HG02884 (cell line): ENCODE results near the gene APOBEC3A.
"Not testable (repeated sequence)": the region's sequence is repeated elsewhere in the genome, so short reads cannot be mapped to it uniquely, and the experiment has no call there.

Source experiments
- ATAC-seq: cut with Tn5 transposase; IDR thresholded peaks from one replicate; pipeline ENCODE4 v1.9.1; 2021; ENCODE audit warnings: mild to moderate bottlenecking, moderate library complexity; ENCODE audit not compliant: unreplicated experiment

Gene APOBEC3A

GRCh38 chr22:38957808-38958650, 620 bp downstream of the APOBEC3A start:
- no peak for ATAC-seq

- not testable (repeated sequence) for ATAC-seq
Observed at GRCh38 chr22:38958651-38958943, 1.2 kb downstream of the APOBEC3A start.

- no peak for ATAC-seq
Observed at GRCh38 chr22:38959590-38959989, 2.2 kb downstream of the APOBEC3A start.

GRCh38 chr22:38960673-38961072, 3.3 kb downstream of the APOBEC3A start:
- not testable (repeated sequence) for ATAC-seq

- not testable (repeated sequence) for ATAC-seq
Observed at GRCh38 chr22:38963291-38963738, 5.9 kb downstream of the APOBEC3A start.

- ATAC-seq = no peak
Observed at GRCh38 chr22:38963872-38964271, 6.5 kb downstream of the APOBEC3A start.

GRCh38 chr22:38964306-38964705, 6.9 kb downstream of the APOBEC3A start:
- ATAC-seq = no peak

GRCh38 chr22:38964989-38965388, 7.6 kb downstream of the APOBEC3A start:
- no peak for ATAC-seq

GRCh38 chr22:38965614-38966379, 8.4 kb downstream of the APOBEC3A start:
- no peak for ATAC-seq

GRCh38 chr22:38966380-38966702, 8.9 kb downstream of the APOBEC3A start:
- no peak for ATAC-seq

- ATAC-seq = no peak
Observed at GRCh38 chr22:38966942-38967341, 9.5 kb downstream of the APOBEC3A start.

- ATAC-seq = no peak
Observed at GRCh38 chr22:38967451-38968450, 10.3 kb downstream of the APOBEC3A start.

GRCh38 chr22:38968801-38969200, 11.4 kb downstream of the APOBEC3A start:
- no peak for ATAC-seq

- ATAC-seq = no peak
Observed at GRCh38 chr22:38970551-38970950, 13.1 kb downstream of the APOBEC3A start.

GRCh38 chr22:38971202-38971601, 13.8 kb downstream of the APOBEC3A start:
- ATAC-seq = no peak

- ATAC-seq = no peak
Observed at GRCh38 chr22:38971791-38972190, 14.4 kb downstream of the APOBEC3A start.

GRCh38 chr22:38972558-38972957, 15.1 kb downstream of the APOBEC3A start:
- ATAC-seq = no peak

GRCh38 chr22:38973289-38974169, 16.1 kb downstream of the APOBEC3A start:
- ATAC-seq = no peak

- no peak for ATAC-seq
Observed at GRCh38 chr22:38974170-38974825, 16.9 kb downstream of the APOBEC3A start.

- no peak for ATAC-seq
Observed at GRCh38 chr22:38974826-38975175, 17.4 kb downstream of the APOBEC3A start.
